ENCODE results near the gene PALB2.

GRCh38 chr16:23673971-23674614 is 33.0 kb upstream of the PALB2 start:
- no peak for TF ChIP-seq CTCF (IDR thresholded peaks at IDR 0.05; ENCODE audit: control extremely low read depth in 1 of 3, insufficient read depth in 1 of 3, low read depth in 1 of 3, low read length in 3 of 3)
- no peak for TF ChIP-seq EGR1 (IDR thresholded peaks at IDR 0.05; ENCODE audit: borderline replicate concordance, low read depth, low read length)
- TF ChIP-seq EZH2 (IDR thresholded peaks at IDR 0.05; ENCODE audit: low read depth, low read length, severe bottlenecking) = no peak

Measured in H1 (cell line).